Breast epithelium (tissue), 3 donors: ENCODE data around the gene GLIS1.

Experiments
- CTCF ChIP-seq, 3 donors: fragments of 450-650 bp; IDR thresholded peaks; one replicate each; pipeline ENCODE4 v1.5.1; 2016 to 2017; ENCODE audit warnings: antibody characterized with exemption in 3 of 3, mild to moderate bottlenecking in 3 of 3, moderate library complexity in 3 of 3
- POLR2A ChIP-seq: fragments of 450-650 bp; IDR thresholded peaks from one replicate; pipeline ENCODE4 v1.6.1; 2016; ENCODE audit warnings: antibody characterized with exemption, mild to moderate bottlenecking, moderate library complexity
- POLR2AphosphoS5 ChIP-seq, 3 donors: sonication (generic); formaldehyde crosslinking; IDR thresholded peaks; one replicate each; pipeline ENCODE4 v1.6.1; 2017; ENCODE audit warnings: antibody characterized with exemption in 3 of 3

GRCh38 chr1:53657531-53657805, 81.5 kb downstream of the GLIS1 start:
- TF ChIP-seq CTCF (IDR thresholded peaks at IDR 0.05) (no peak), POLR2A (no peak), POLR2AphosphoS5 (IDR thresholded peaks at IDR 0.05) (no peak)
